ENCODE results near the gene BOD1. TPM values are rescaled to one million over a fixed set of nuclear protein-coding genes. Genes with fewer than 3 reads are reported as not detected.

BOD1 gene
- total RNA-seq, 1 donor from 2014 or later, result 40.9 TPM

GRCh38 chr5:173637340-173637739, 20.9 kb upstream of the BOD1 start:
- H3K27ac ChIP-seq, result no peak overlapping the region
- no peak for DNase-seq
- H3K36me3 ChIP-seq, result no peaks in the 10 kb centered on the region
- intact Hi-C loops (cut with DNase I), result no loop called here
- H3K4me1 ChIP-seq, result no peaks in the 10 kb centered on the region
- no peak overlapping the region for H3K4me3 ChIP-seq
- H3K27me3 ChIP-seq, result no peaks in the 10 kb centered on the region
- TF ChIP-seq CTCF (IDR thresholded peaks at IDR 0.05), result no peak
- no peak for ATAC-seq
- no peaks in the 10 kb centered on the region for H3K9me3 ChIP-seq

DNA sequence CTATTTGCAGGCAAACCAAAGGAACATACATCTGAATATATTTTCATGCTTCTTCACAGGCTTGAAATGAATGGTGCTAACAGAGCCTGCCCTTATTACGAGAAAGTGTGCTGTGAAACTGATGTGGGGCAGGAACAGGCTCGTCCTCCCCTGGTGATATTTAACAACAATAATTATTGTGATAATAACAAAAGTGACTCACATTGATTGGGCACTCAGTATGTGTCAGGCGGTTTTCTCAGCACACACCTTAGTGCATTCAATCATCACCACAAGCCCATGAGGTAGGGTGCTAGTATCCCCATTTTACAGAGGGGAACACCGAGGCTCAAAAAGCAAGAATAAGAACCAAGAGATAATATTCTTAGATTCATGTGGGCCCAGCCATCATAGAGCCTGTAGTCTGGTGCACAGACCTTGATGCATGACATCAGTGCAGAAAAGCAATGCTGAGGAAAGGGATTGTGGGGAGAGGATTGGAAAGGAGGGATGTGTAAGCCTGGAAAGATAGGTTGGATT, 18.1 kb upstream of the BOD1 start:
- intact Hi-C loops (cut with DNase I), result no loop called here
- Histone ChIP-seq H3K36me3 (no peaks in the 10 kb centered on the region), H3K9me3 (no peaks in the 10 kb centered on the region), H3K27me3 (no peaks in the 10 kb centered on the region), H3K27ac (no peak overlapping the region), H3K4me1 (no peaks in the 10 kb centered on the region), H3K4me3 (no peak overlapping the region)
- TF ChIP-seq CTCF (IDR thresholded peaks at IDR 0.05), result no peak
- ATAC-seq, result no peak
- no peak for DNase-seq

GRCh38 chr5:173633304-173633703, 16.9 kb upstream of the BOD1 start:
- intact Hi-C loops (cut with DNase I), result no loop called here
- DNase-seq (no peak), ATAC-seq (no peak)
- Histone ChIP-seq H3K4me3 (no peak overlapping the region), H3K27me3 (no peaks in the 10 kb centered on the region), H3K27ac (no peak overlapping the region), H3K36me3 (no peaks in the 10 kb centered on the region), H3K9me3 (no peaks in the 10 kb centered on the region), H3K4me1 (no peaks in the 10 kb centered on the region)
- TF ChIP-seq CTCF (IDR thresholded peaks at IDR 0.05), result no peak

GRCh38 chr5:173631478-173631877, 15.0 kb upstream of the BOD1 start:
- ATAC-seq, result no peak
- H3K9me3 ChIP-seq, result no peaks in the 10 kb centered on the region
- H3K36me3 ChIP-seq, result no peaks in the 10 kb centered on the region
- no peak overlapping the region for H3K4me3 ChIP-seq
- no peak overlapping the region for H3K27ac ChIP-seq
- no peaks in the 10 kb centered on the region for H3K4me1 ChIP-seq
- TF ChIP-seq CTCF (IDR thresholded peaks at IDR 0.05), result no peak
- no peaks in the 10 kb centered on the region for H3K27me3 ChIP-seq
- intact Hi-C loops (cut with DNase I), result no loop called here
- DNase-seq, result no peak

GRCh38 chr5:173630724-173631365, 14.4 kb upstream of the BOD1 start:
- Histone ChIP-seq H3K27me3 (no peaks in the 10 kb centered on the region), H3K9me3 (no peaks in the 10 kb centered on the region), H3K36me3 (no peaks in the 10 kb centered on the region), H3K4me1 (no peaks in the 10 kb centered on the region), H3K27ac (no peak overlapping the region), H3K4me3 (no peak overlapping the region)
- intact Hi-C loops (cut with DNase I), result no loop called here
- TF ChIP-seq CTCF (IDR thresholded peaks at IDR 0.05), result no peak
- no peak for ATAC-seq
- no peak for DNase-seq

DNA sequence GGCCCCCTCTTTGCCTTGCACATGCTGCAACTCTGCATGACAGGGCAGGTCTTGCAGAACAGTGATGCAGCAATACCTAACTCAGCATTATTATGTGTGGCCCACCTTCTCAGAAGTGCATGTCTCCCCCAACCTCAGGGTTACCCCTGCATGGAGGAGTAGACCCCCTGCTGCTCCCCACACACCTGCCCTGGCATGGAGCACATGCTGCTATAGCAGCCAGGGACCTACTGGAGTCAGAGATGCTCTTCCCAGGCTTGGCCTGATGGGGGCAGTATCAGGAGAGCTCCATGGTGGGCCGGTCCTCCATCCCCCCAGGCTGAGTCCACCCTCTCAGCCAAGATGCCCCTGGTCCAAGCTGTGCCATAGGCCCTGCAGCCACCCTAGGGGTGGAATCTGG, 13.2 kb upstream of the BOD1 start:
- no peak for DNase-seq
- Histone ChIP-seq H3K4me1 (no peaks in the 10 kb centered on the region), H3K9me3 (no peaks in the 10 kb centered on the region), H3K27ac (no peak overlapping the region), H3K4me3 (no peak overlapping the region), H3K36me3 (no peaks in the 10 kb centered on the region), H3K27me3 (no peaks in the 10 kb centered on the region)
- no peak for TF ChIP-seq CTCF (IDR thresholded peaks at IDR 0.05)
- ATAC-seq, result peak; percentile 52
- intact Hi-C loops (cut with DNase I), result no loop called here
